Measurements from ENCODE around the gene FANCL.

DNA sequence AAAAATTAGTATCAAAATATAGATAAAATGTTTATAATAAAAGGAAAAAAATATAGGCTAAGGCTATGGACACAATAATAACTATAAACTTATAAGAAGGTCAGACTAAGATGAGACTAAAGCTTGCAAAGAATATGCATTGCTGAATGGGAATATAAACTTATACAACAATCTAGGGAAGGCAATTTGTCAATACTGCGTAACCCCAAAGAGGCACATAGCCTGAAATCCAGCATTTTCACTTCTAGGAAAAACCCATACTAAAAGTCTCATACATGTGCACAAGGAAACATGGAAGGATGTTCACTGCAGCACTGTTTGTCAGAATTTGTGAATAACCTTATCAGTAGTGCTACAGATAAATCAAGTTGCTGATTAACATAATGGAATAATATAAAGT is 45.5 kb downstream of the FANCL start:
- TF ChIP-seq, protein P1, sequence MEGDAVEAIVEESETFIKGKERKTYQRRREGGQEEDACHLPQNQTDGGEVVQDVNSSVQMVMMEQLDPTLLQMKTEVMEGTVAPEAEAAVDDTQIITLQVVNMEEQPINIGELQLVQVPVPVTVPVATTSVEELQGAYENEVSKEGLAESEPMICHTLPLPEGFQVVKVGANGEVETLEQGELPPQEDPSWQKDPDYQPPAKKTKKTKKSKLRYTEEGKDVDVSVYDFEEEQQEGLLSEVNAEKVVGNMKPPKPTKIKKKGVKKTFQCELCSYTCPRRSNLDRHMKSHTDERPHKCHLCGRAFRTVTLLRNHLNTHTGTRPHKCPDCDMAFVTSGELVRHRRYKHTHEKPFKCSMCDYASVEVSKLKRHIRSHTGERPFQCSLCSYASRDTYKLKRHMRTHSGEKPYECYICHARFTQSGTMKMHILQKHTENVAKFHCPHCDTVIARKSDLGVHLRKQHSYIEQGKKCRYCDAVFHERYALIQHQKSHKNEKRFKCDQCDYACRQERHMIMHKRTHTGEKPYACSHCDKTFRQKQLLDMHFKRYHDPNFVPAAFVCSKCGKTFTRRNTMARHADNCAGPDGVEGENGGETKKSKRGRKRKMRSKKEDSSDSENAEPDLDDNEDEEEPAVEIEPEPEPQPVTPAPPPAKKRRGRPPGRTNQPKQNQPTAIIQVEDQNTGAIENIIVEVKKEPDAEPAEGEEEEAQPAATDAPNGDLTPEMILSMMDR (IDR thresholded peaks at IDR 0.05), result no peak
- no peak for TF ChIP-seq POLR2A (IDR thresholded peaks at IDR 0.05)

Data from testis (tissue), 2 donors.